HepG2 (cell line): Measurements from ENCODE around the gene AIF1. TPM values are rescaled to one million over a fixed set of nuclear protein-coding genes. Genes with fewer than 3 reads are reported as not detected.

Source experiments
- AKAP8 ChIP-seq: sonication (generic); formaldehyde crosslinking; IDR thresholded peaks from 2 replicates; pipeline ENCODE4 v1.5.1; 2020; ENCODE audit warnings: mild to moderate bottlenecking, missing genetic modification reagents
- ARHGAP35 ChIP-seq: sonication (generic); formaldehyde crosslinking; IDR thresholded peaks from 2 replicates; pipeline ENCODE4 v1.9.0; 2022; ENCODE audit warnings: mild to moderate bottlenecking, inconsistent platforms, moderate library complexity, missing genetic modification reagents, borderline replicate concordance
- ARNTL ChIP-seq: sonication (generic); formaldehyde crosslinking; IDR thresholded peaks from 2 replicates; pipeline ENCODE4 v1.4.0; 2020; ENCODE audit warnings: mild to moderate bottlenecking, missing genetic modification reagents
- BRD4 ChIP-seq: sonication (generic); formaldehyde crosslinking; IDR thresholded peaks from 2 replicates; pipeline ENCODE4 v1.4.0; 2020; ENCODE audit warnings: missing genetic modification reagents
- FOXP1 ChIP-seq, 2 experiments: fragments of 450-650 bp in 1 of 2; IDR thresholded peaks; 2 replicates each; pipeline ENCODE4 v1.6.1; 2017 to 2018; ENCODE audit warnings: antibody characterized with exemption in 1 of 2
- HOXA9 ChIP-seq: sonication (generic); formaldehyde crosslinking; IDR thresholded peaks from 2 replicates; pipeline ENCODE4 v1.8.1; 2022; ENCODE audit warnings: missing genetic modification reagents, mild to moderate bottlenecking, moderate library complexity, borderline replicate concordance
- JUNB ChIP-seq: sonication (generic); formaldehyde crosslinking; IDR thresholded peaks from 2 replicates; pipeline ENCODE4 v1.8.0; 2022; ENCODE audit warnings: missing genetic modification reagents, mild to moderate bottlenecking, borderline replicate concordance
- KAT2B ChIP-seq: fragments of 150-350 bp; IDR thresholded peaks from 2 replicates; pipeline ENCODE4 v1.6.1; 2014; ENCODE audit warnings: low read depth, low read length, borderline replicate concordance
- KLF6 ChIP-seq: IDR thresholded peaks from 2 replicates; pipeline ENCODE4 v1.8.0; 2016; ENCODE audit warnings: missing biosample characterization, missing genetic modification reagents
- PAF1 ChIP-seq: IDR thresholded peaks from 2 replicates; pipeline ENCODE4 v1.6.1; 2016; ENCODE audit warnings: missing genetic modification reagents, missing compliant biosample characterization
- PHF20 ChIP-seq: sonication (generic); formaldehyde crosslinking; IDR thresholded peaks from 2 replicates; pipeline ENCODE4 v1.5.0; 2020; ENCODE audit warnings: mild to moderate bottlenecking, missing genetic modification reagents
- PHF8 ChIP-seq: sonication (generic); formaldehyde crosslinking; IDR thresholded peaks from 2 replicates; pipeline ENCODE4 v1.5.0; 2020; ENCODE audit warnings: missing genetic modification reagents
- RNF2 ChIP-seq: fragments of 450-650 bp; conservative IDR thresholded peaks from 2 replicates; pipeline ENCODE4 v1.6.1; 2016; ENCODE audit warnings: low read depth
- SMC3 ChIP-seq: IDR thresholded peaks from 2 replicates; pipeline ENCODE4 v1.6.1; 2011; ENCODE audit warnings: low read length, improper control_type of control experiment
- ZNF251 ChIP-seq: sonication (generic); formaldehyde crosslinking; IDR thresholded peaks from 2 replicates; pipeline ENCODE4 v1.9.0; 2021; ENCODE audit warnings: mild to moderate bottlenecking, missing genetic modification reagents
- ZNF274 ChIP-seq: sonication (generic); formaldehyde crosslinking; IDR thresholded peaks from 2 replicates; pipeline ENCODE4 v1.5.1; 2020; ENCODE audit warnings: mild to moderate bottlenecking, missing genetic modification reagents
- ZNF3 ChIP-seq: IDR thresholded peaks from 2 replicates; pipeline ENCODE4 v1.7.0; 2017; ENCODE audit warnings: inconsistent platforms
- ZNF337 ChIP-seq: sonication (generic); formaldehyde crosslinking; IDR thresholded peaks from 2 replicates; pipeline ENCODE4 v1.5.1; 2020; ENCODE audit warnings: missing genetic modification reagents, low read depth, mild to moderate bottlenecking, borderline replicate concordance
- ZNF558 ChIP-seq: sonication (generic); formaldehyde crosslinking; IDR thresholded peaks from 2 replicates; pipeline ENCODE4 v1.9.0; 2022; ENCODE audit warnings: mild to moderate bottlenecking, missing genetic modification reagents, borderline replicate concordance
- ZNF720 ChIP-seq: sonication (generic); formaldehyde crosslinking; IDR thresholded peaks from 2 replicates; pipeline ENCODE4 v1.4.0; 2020; ENCODE audit warnings: missing genetic modification reagents
- ZNF772 ChIP-seq: sonication (generic); formaldehyde crosslinking; IDR thresholded peaks from 2 replicates; pipeline ENCODE4 v1.5.0; 2020; ENCODE audit warnings: mild to moderate bottlenecking, missing genetic modification reagents
- ZNF775 ChIP-seq: sonication (generic); formaldehyde crosslinking; IDR thresholded peaks from 2 replicates; pipeline ENCODE4 v1.4.0; 2020; ENCODE audit warnings: missing genetic modification reagents, mild to moderate bottlenecking, moderate library complexity, borderline replicate concordance
- ZNF788 ChIP-seq: sonication (generic); formaldehyde crosslinking; IDR thresholded peaks from 2 replicates; pipeline ENCODE4 v1.5.0; 2020; ENCODE audit warnings: mild to moderate bottlenecking, missing genetic modification reagents, borderline replicate concordance
- ZNF879 ChIP-seq: sonication (generic); formaldehyde crosslinking; IDR thresholded peaks from 2 replicates; pipeline ENCODE4 v1.8.1; 2023; ENCODE audit warnings: missing genetic modification reagents
- polyA plus RNA-seq, 8 experiments: library from polyadenylated mRNA; depleted of rRNA in 3 of 8; stranded (reverse) in 7 of 8; unstranded in 1 of 8; fragments of >200 nt; fragmentation: Illumina TruSeq in 4 of 8; extraction: Trizol in 4 of 8; gene quantifications; 2 replicates each; pipeline versions ENCODE4 v1.2.1 to v1.2.3, GENCODE V29; 2011 to 2016; ENCODE audit warnings: low read depth in 4 of 8, missing spikeins in 1 of 8, mixed read lengths in 1 of 8; ENCODE audit not compliant: insufficient read depth in 1 of 8
- total RNA-seq, 5 experiments: library from RNA; depleted of rRNA; stranded (reverse); fragments of >200 nt; fragmentation: Illumina TruSeq; extraction: Trizol; gene quantifications; 2 replicates each; pipeline ENCODE4 v1.2.3, GENCODE V29; 2016; ENCODE audit warnings: low read depth in 1 of 5
- TF ChIP-seq, protein P1 (sequence below): sonication (generic); formaldehyde crosslinking; IDR thresholded peaks from 2 replicates; pipeline ENCODE4 v1.5.1; 2020; ENCODE audit warnings: missing genetic modification reagents, mild to moderate bottlenecking, borderline replicate concordance
- TF ChIP-seq, protein P2 (sequence below): sonication (generic); formaldehyde crosslinking; IDR thresholded peaks from 2 replicates; pipeline ENCODE4 v1.9.0; 2022; ENCODE audit warnings: low read depth, missing genetic modification reagents
- TF ChIP-seq, protein P3 (sequence below): sonication (generic); formaldehyde crosslinking; IDR thresholded peaks from 2 replicates; pipeline ENCODE4 v1.5.0; 2020; ENCODE audit warnings: missing genetic modification reagents

Gene AIF1
- total and polyA plus RNA-seq, 2 of the 13 experiments (the other 11 are each of a cell fraction or from before 2014, with no cell fraction given), result 1.5 TPM; not detected in 1

DNA sequence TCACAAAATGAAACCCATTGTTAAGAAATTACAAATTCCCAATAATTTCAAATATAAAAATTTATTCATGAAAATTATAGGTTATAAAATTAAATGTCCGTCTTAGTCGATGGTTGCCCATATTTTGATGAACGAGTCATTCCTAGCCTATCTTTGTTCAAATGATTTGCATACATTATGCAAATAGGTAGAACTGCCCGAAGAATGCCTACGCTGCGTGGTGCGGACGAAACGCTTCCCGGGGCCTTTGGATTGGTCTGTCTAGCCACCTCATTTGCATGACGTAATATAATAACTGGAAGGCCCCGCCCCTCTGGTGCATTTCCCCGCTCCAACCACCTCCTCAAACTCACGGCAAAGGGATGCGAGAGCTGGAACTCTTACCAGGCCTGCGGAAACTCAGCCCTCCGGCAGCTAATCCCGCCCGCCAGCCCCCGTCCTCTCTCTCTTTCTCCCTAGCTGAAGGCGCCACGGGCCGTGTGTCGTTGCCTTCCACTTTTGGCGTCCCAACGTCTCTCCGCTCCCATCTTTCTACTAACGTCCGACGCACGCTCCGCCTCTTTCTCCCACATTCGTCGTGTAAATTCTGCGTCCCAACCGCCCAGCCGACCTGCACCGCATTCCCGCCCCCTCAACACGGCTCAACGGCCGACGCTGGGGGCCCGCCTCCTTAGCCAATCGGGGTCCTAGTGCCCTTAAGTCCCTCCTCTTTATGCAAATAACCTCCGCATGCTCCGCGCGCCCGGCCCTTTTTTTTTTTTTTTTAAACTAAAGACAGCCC, 5.0 kb downstream of the AIF1 start (continued):
- TF ChIP-seq ZNF788 (CRISPR knock-in tag) (peak; percentile 90; the same call in 1 of the 2 replicates), BRD4 (CRISPR knock-in tag) (no peak), ZNF772 (CRISPR knock-in tag) (peak; percentile 98), KAT2B (no peak), JUNB (CRISPR knock-in tag) (peak; percentile 67), FOXP1 (IDR thresholded peaks at IDR 0.05) (no peak), FOXP1 (CRISPR knock-in tag; IDR thresholded peaks at IDR 0.05) (peak; percentile 45; the same call in 1 of the 2 replicates), ZNF337 (CRISPR knock-in tag) (no peak), ZNF775 (CRISPR knock-in tag) (0 out of 2 replicates have a peak, but pooled peaks have one; percentile 25), ZNF251 (CRISPR knock-in tag) (peak; percentile 42; the same call in 1 of the 2 replicates), HOXA9 (CRISPR knock-in tag) (no peak), ARHGAP35 (CRISPR knock-in tag) (0 out of 2 replicates have a peak, but pooled peaks have one; percentile 35), ARNTL (peak; percentile 82; the same call in 1 of the 2 replicates), ZNF720 (CRISPR knock-in tag) (no peak), ZNF3 (CRISPR knock-in tag) (no peak), RNF2 (peak; percentile 97), KLF6 (CRISPR knock-in tag) (no peak; the same call in 1 of the 2 replicates), SMC3 (no peak), ZNF558 (no peak; the same call in 1 of the 2 replicates), ZNF274 (CRISPR knock-in tag) (no peak), PHF20 (CRISPR knock-in tag) (peak; percentile 37; the same call in 1 of the 2 replicates), PHF8 (CRISPR knock-in tag) (peak; percentile 65; the same call in 1 of the 2 replicates), PAF1 (CRISPR knock-in tag) (no peak), ZNF879 (peak; percentile 12; the same call in 1 of the 2 replicates), AKAP8 (peak; percentile 72; the same call in 1 of the 2 replicates)
- TF ChIP-seq, protein P1, sequence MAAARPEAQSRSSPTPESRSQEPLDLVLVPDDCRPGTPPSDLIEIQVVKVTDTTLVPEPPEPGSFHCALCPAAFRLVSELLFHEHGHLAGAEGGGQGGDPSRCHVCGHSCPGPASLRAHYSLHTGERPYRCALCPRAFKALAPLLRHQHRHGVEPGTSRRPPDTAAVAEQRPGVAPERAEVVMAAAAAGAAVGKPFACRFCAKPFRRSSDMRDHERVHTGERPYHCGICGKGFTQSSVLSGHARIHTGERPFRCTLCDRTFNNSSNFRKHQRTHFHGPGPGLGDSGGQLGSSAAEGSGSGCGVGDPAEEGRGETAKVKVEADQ (CRISPR knock-in tag), result peak; percentile 20; the same call in 1 of the 2 replicates
- TF ChIP-seq, protein P2, sequence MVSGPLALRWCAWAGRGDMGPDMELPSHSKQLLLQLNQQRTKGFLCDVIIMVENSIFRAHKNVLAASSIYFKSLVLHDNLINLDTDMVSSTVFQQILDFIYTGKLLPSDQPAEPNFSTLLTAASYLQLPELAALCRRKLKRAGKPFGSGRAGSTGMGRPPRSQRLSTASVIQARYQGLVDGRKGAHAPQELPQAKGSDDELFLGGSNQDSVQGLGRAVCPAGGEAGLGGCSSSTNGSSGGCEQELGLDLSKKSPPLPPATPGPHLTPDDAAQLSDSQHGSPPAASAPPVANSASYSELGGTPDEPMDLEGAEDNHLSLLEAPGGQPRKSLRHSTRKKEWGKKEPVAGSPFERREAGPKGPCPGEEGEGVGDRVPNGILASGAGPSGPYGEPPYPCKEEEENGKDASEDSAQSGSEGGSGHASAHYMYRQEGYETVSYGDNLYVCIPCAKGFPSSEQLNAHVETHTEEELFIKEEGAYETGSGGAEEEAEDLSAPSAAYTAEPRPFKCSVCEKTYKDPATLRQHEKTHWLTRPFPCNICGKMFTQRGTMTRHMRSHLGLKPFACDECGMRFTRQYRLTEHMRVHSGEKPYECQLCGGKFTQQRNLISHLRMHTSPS (CRISPR knock-in tag), result 0 out of 2 replicates have a peak, but pooled peaks have one; percentile 55
- TF ChIP-seq, protein P3, sequence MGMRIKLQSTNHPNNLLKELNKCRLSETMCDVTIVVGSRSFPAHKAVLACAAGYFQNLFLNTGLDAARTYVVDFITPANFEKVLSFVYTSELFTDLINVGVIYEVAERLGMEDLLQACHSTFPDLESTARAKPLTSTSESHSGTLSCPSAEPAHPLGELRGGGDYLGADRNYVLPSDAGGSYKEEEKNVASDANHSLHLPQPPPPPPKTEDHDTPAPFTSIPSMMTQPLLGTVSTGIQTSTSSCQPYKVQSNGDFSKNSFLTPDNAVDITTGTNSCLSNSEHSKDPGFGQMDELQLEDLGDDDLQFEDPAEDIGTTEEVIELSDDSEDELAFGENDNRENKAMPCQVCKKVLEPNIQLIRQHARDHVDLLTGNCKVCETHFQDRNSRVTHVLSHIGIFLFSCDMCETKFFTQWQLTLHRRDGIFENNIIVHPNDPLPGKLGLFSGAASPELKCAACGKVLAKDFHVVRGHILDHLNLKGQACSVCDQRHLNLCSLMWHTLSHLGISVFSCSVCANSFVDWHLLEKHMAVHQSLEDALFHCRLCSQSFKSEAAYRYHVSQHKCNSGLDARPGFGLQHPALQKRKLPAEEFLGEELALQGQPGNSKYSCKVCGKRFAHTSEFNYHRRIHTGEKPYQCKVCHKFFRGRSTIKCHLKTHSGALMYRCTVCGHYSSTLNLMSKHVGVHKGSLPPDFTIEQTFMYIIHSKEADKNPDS (CRISPR knock-in tag), result no peak
